Stimulated activated CD8-positive, alpha-beta memory T cell treated with anti-CD3 and anti-CD28 coated beads, Interleukin-4, amount 100 ng/mL, for 4 hours (primary cell): Measurements from ENCODE around the gene AQP7.
A peak's percentile ranks its signal among the peaks of the same experiment; 100 is the strongest.
"Not testable (repeated sequence)": the region's sequence is repeated elsewhere in the genome, so short reads cannot be mapped to it uniquely, and the experiment has no call there.

Experiments
- DNase-seq, 2 donors: peaks; one replicate each; pipeline ENCODE4 v3.0.0-alpha.2; 2020; ENCODE audit warnings: low read depth in 2 of 2, low spot score in 1 of 2

Gene AQP7

DNA sequence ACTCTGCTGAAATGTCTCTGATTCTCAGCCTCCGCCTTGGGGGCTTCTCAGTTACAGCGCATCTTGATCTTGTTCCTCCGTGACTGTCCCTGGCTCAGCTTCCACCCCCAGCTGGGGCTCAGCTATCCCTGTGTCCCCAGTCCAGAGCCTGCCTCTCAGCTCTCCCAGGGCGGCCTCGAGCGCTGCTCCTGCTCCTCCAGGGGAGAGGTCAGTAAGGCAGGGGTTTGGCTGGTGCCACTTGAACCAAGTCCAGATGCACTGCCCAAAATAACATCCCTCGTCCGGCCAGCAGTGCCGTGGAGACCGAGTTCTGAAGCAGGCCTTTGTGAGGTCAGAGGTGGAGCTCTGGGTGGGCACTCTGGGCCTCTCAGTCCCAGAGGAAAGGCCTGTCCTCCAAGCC lies at the start of gene AQP7:
Gene AQP7, minus strand, starts transcription at position 198 of the 400 bp plus-strand sequence. CDS start 1,306 bp downstream, outside the sequence.
- not testable (repeated sequence) for DNase-seq

- DNase-seq, result no peak
Measured at GRCh38 chr9:33450621-33451146, 48.3 kb upstream of the AQP7 start.

DNA sequence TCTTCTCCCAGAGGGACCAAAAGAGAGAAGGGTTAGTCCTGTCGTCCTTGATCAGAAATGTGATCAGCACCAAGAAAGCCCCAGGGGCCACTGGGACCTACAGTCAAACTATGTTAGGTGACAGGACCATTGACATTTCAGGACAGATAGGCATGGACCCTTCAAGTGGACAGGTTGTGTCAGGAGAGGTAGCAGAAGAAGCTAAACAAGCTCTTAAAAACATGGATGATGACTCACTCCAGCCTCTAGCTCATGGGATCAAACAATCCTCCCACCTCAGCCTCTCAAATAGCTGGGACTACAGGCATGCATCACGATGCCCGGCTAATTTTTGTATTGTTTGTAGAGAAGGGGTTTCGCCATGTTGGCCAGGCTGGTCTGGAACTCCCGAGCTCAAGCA lies 47.3 kb upstream of the AQP7 start:
- DNase-seq, result no peak

- no peak for DNase-seq
Measured at GRCh38 chr9:33447799-33448553, 45.6 kb upstream of the AQP7 start.

DNA sequence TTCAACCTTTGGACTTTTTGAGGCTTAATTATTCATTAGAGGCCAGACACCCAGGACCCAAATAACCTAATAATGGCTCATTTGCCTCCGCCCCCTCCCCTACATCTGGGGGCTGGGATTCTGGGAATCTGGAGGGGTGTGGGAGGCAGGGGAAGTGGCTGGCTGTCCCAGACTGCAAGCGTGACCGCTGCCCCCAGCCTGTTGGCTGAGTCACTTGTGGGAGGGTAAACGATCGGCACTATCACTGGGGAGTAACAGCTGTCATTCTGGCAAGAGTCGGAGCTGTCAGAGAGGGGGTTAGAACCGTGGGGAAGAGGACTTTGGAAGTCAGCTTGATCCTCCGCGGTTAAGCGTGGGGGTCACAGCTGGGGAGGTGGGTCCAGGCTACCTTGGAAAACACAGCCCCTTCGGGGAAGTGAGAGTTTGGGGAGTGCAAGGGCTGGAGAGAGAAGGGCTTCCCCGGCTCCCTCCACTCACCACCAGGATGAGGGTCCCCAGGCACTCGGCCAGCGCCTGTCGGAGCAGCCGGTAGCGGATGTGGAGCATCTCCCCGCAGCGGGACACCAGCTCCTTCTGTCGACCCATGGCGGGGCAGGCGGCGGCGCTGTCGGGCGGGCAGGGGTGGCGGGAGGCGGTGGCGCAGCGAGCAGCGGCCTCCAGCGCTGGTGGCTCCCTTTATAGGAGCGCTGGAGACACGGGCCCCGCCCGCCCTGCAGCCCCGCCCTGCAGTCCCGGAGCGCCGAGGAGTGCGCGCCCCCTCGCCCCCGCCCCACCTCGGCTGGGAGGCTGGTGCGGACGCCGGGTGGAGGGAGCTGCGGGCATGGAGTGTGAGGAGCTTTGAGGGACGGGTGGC lies 44.8 kb upstream of the AQP7 start, which contains the start of gene AQP3:
Gene AQP3, minus strand, starts transcription at position 648 of the 853 bp plus-strand sequence. Its CDS starts 63 bp downstream, at position 585.
- DNase-seq, result peak in 1 of 2 donors; percentile 39

- DNase-seq, result no peak
Measured at GRCh38 chr9:33446240-33446945, 44.0 kb upstream of the AQP7 start.

GRCh38 chr9:33445389-33446239 lies 43.2 kb upstream of the AQP7 start:
- no peak for DNase-seq

DNA sequence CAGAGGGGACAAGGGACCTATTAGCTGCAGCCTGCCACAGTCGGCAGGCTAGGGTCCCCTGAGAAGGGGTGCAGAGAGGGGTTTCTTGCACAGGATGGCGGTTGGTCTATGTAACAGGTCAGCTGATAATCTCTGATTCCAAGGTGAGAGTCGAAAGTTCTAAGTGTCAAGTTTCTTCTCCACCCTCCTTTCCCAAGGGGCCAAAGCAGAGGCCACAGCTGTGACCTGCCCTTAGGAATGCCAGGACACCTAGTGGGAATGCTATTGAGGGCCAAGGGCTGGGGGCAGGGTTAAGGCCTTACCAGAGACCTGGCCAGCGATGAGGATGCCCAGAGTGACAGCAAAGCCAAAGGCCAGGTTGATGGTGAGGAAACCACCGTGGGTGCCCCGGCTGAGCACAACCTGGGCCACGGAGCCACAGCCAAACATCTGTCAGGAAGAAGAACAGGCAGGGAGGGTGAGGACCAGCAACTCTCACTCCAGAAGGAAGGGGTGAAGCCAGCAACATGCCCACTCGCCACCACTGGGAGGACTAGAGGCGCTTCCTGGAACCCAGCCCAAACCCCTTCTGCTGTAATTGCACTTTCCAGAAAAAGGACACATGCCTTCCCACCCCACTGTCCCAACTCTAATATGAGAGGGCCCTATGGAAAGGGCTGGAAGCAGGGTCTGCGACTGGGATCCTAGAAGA lies 41.2 kb upstream of the AQP7 start:
- DNase-seq, result no peak

GRCh38 chr9:33443047-33443446 lies 40.7 kb upstream of the AQP7 start:
- no peak for DNase-seq

GRCh38 chr9:33442125-33442524 lies 39.8 kb upstream of the AQP7 start:
- no peak for DNase-seq

DNA sequence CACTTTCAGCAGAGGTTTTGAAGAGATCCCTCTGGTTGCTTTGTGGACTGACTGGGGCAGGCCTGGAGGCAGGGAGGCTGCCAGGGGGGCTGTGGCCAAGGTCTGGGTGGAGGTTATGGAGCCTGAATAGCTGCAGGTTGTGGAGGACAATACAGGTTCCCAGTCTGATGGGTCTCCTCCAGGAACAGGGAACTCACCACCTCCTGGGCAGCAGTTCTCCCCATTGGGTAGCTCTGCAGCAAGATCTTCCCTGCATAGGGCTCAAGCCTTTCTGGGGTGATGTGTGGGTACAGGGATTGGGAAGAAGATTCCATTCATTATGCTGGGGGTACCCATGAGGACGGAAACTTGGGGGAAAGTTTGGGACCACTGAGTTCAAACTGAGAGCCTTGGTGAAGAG lies 38.2 kb upstream of the AQP7 start:
- no peak for DNase-seq

- no peak for DNase-seq
Measured at GRCh38 chr9:33440204-33440603, 37.8 kb upstream of the AQP7 start.

- no peak for DNase-seq
Measured at GRCh38 chr9:33439731-33440130, 37.4 kb upstream of the AQP7 start.

- no peak for DNase-seq
Measured at GRCh38 chr9:33438926-33439680, 36.7 kb upstream of the AQP7 start.

GRCh38 chr9:33437898-33438297 lies 35.5 kb upstream of the AQP7 start:
- no peak for DNase-seq

- no peak for DNase-seq
Measured at GRCh38 chr9:33437205-33437604, 34.8 kb upstream of the AQP7 start.

GRCh38 chr9:33436445-33436844 lies 34.1 kb upstream of the AQP7 start:
- no peak for DNase-seq

GRCh38 chr9:33435821-33436277 lies 33.5 kb upstream of the AQP7 start:
- no peak for DNase-seq
